PFSK-1 (cell line): Measurements from ENCODE around the gene CABYR.

ENCODE experiments used
- FOXP2 ChIP-seq: optimal IDR thresholded peaks from 2 replicates; pipeline ENCODE3; 2011; ENCODE audit warnings: borderline replicate concordance, control low read depth, inconsistent platforms; ENCODE audit not compliant: insufficient read depth; ENCODE audit errors: extremely low read length, extremely low read depth
- POLR2AphosphoS5 ChIP-seq: IDR thresholded peaks from 2 replicates; pipeline ENCODE4 v1.6.1; 2012; ENCODE audit warnings: low read depth, mild to moderate bottlenecking, control low read depth, low read length, moderate library complexity
- REST ChIP-seq, 2 experiments: IDR thresholded peaks; 2 replicates each; pipeline versions ENCODE4 v1.6.1 to v1.8.0; 2011 to 2012; ENCODE audit warnings: low read depth in 2 of 2, low read length in 2 of 2, control low read depth in 1 of 2, inconsistent platforms in 1 of 2, mild to moderate bottlenecking in 1 of 2, moderate library complexity in 1 of 2; ENCODE audit not compliant: insufficient read depth in 1 of 2
- SIN3A ChIP-seq: IDR thresholded peaks from 2 replicates; pipeline ENCODE4 v1.6.1; 2012; ENCODE audit warnings: mild to moderate bottlenecking, low read length, moderate library complexity, borderline replicate concordance; ENCODE audit not compliant: insufficient read depth
- TAF1 ChIP-seq: IDR thresholded peaks from 2 replicates; pipeline ENCODE4 v1.6.1; 2012; ENCODE audit warnings: low read length, control low read depth, borderline replicate concordance; ENCODE audit not compliant: insufficient read depth

The CABYR gene

GRCh38 chr18:24189664-24190346 is 50.9 kb downstream of the CABYR start:
- TF ChIP-seq FOXP2 (no peak), TAF1 (no peak), SIN3A (no peak), REST (IDR thresholded peaks at IDR 0.05; ENCODE audit: insufficient read depth in 1 of 2, low read depth in 2 of 2, low read length in 2 of 2) (no peak), POLR2AphosphoS5 (no peak)

GRCh38 chr18:24190590-24190989 is 51.7 kb downstream of the CABYR start:
- TF ChIP-seq REST (IDR thresholded peaks at IDR 0.05; ENCODE audit: insufficient read depth in 1 of 2, low read depth in 2 of 2, low read length in 2 of 2) (no peak), TAF1 (no peak), SIN3A (no peak), POLR2AphosphoS5 (no peak), FOXP2 (no peak)

GRCh38 chr18:24195296-24196053 is 56.6 kb downstream of the CABYR start:
- TF ChIP-seq SIN3A (no peak), REST (IDR thresholded peaks at IDR 0.05; ENCODE audit: insufficient read depth in 1 of 2, low read depth in 2 of 2, low read length in 2 of 2) (no peak), TAF1 (no peak), POLR2AphosphoS5 (no peak), FOXP2 (no peak)

GRCh38 chr18:24196764-24197163 is 57.9 kb downstream of the CABYR start:
- TF ChIP-seq POLR2AphosphoS5 (no peak), FOXP2 (no peak), TAF1 (no peak), REST (IDR thresholded peaks at IDR 0.05; ENCODE audit: insufficient read depth in 1 of 2, low read depth in 2 of 2, low read length in 2 of 2) (no peak), SIN3A (no peak)
